HCT116 (cell line): ENCODE results near the gene CRK. TPM values are rescaled to one million over a fixed set of nuclear protein-coding genes. Genes with fewer than 3 reads are reported as not detected.

Source experiments
- ATAC-seq: fragments of 200-7000 bp; cut with Tn5 transposase; 2 replicates; pipeline ENCODE4 v1.9.1; 2020; ENCODE audit warnings: mild to moderate bottlenecking, moderate library complexity
- BruUV-seq: library from RNA; stranded (reverse); fragments of 400-500 nt; replicated peaks from 2 replicates; lab custom pipeline; 2021; lab: Mats Ljungman, UMichigan
- CTCF ChIA-PET: fragments of 300-600 bp; sonication (Branson Sonifier 250); formaldehyde crosslinking; loops from one replicate; lab custom pipeline; 2021; ENCODE audit warnings: antibody characterized with exemption; lab: Charles Lee
- POLR2A ChIA-PET: fragments of 300-600, 350-600 bp; sonication (Branson Sonifier 250); formaldehyde crosslinking; loops from one replicate; lab custom pipeline; 2021; ENCODE audit warnings: antibody characterized with exemption; lab: Charles Lee
- RAD21 ChIA-PET, 2 experiments: fragments of 300-600 bp; sonication (Branson Sonifier 250); formaldehyde crosslinking; loops; one replicate each; lab custom pipeline; 2023; ENCODE audit warnings: low total read pairs in 2 of 2; ENCODE audit not compliant: uncharacterized antibody in 2 of 2, unreplicated experiment in 2 of 2, low non-redundant PET in 1 of 2; lab: Charles Lee
- DNase-seq: peaks from one replicate; pipeline ENCODE4 v3.0.0-alpha.2; 2010; ENCODE audit warnings: low read depth, low spot score
- H2AFZ ChIP-seq: fragments of 200-600 bp; shearing (Covaris generic), sonication (generic); 2 replicates; pipeline ENCODE4 v1.6.1; 2017; ENCODE audit warnings: low read depth, mixed run types, mixed read lengths, antibody characterized with exemption, low read length; ENCODE audit not compliant: poor library complexity, severe bottlenecking
- H3K27ac ChIP-seq: 2 replicates; pipeline ENCODE4 v1.5.1; 2012; ENCODE audit warnings: low read depth, low read length
- H3K27me3 ChIP-seq: fragments of 200-600 bp; sonication (generic); 2 replicates; pipeline ENCODE4 v1.6.1; 2016; ENCODE audit warnings: mixed run types, low read length, mixed read lengths; ENCODE audit not compliant: insufficient read depth
- H3K36me3 ChIP-seq, 2 experiments: fragments of 200-500 bp in 1 of 2; fragments of 200-600 bp in 1 of 2; sonication (Bioruptor generic) in 1 of 2; sonication (generic) in 1 of 2; 2 replicates each; pipeline versions ENCODE4 v1.5.1 to v1.6.1; 2014 to 2016; ENCODE audit warnings: low read length in 2 of 2, inconsistent platforms in 1 of 2, mixed read lengths in 1 of 2, mixed run types in 1 of 2; ENCODE audit not compliant: insufficient read depth in 2 of 2, control insufficient read depth in 1 of 2
- H3K4me1 ChIP-seq, 2 experiments: fragments of 200-600 bp in 1 of 2; sonication (generic) in 1 of 2; 2 replicates each; pipeline versions ENCODE4 v1.5.1 to v1.6.1; 2012 to 2017; ENCODE audit warnings: low read length in 2 of 2, inconsistent platforms in 1 of 2, mild to moderate bottlenecking in 1 of 2, mixed read lengths in 1 of 2, mixed run types in 1 of 2, moderate library complexity in 1 of 2; ENCODE audit not compliant: insufficient read depth in 2 of 2, control insufficient read depth in 1 of 2
- H3K4me2 ChIP-seq: fragments of 200-600 bp; sonication (generic); 2 replicates; pipeline ENCODE4 v1.6.1; 2017; ENCODE audit warnings: mixed run types, low read length, mixed read lengths
- H3K4me3 ChIP-seq, 2 experiments: fragments of 200-600 bp in 1 of 2; sonication (generic) in 1 of 2; replicated peaks in 1 of 2; 2 replicates each; pipeline ENCODE4 v1.5.1; 2011 to 2016; ENCODE audit warnings: low read length in 2 of 2, control low read depth in 1 of 2, low read depth in 1 of 2, mild to moderate bottlenecking in 1 of 2, mixed read lengths in 1 of 2, mixed run types in 1 of 2
- H3K79me2 ChIP-seq: fragments of 200-600 bp; sonication (generic); 2 replicates; pipeline ENCODE4 v1.6.1; 2017; ENCODE audit warnings: mild to moderate bottlenecking, mixed run types, low read length, moderate library complexity, mixed read lengths; ENCODE audit not compliant: insufficient read depth
- H3K9ac ChIP-seq: fragments of 200-600 bp; sonication (generic); 2 replicates; pipeline ENCODE4 v1.6.1; 2016; ENCODE audit warnings: low read length, mixed read lengths
- H3K9me2 ChIP-seq: fragments of 200-600 bp; sonication (generic), shearing (Covaris generic); 2 replicates; pipeline ENCODE4 v1.6.1; 2017; ENCODE audit warnings: mixed run types, mild to moderate bottlenecking, moderate library complexity; ENCODE audit not compliant: insufficient read depth
- H3K9me3 ChIP-seq, 2 experiments: fragments of 200-500 bp in 1 of 2; fragments of 200-600 bp in 1 of 2; sonication (Bioruptor generic) in 1 of 2; sonication (generic) in 1 of 2; 2 replicates each; pipeline ENCODE4 v1.6.1; 2014 to 2017; ENCODE audit warnings: low read length in 2 of 2, mixed read lengths in 2 of 2, inconsistent platforms in 1 of 2, low read depth in 1 of 2, mild to moderate bottlenecking in 1 of 2, mixed run types in 1 of 2, moderate library complexity in 1 of 2; ENCODE audit not compliant: control insufficient read depth in 1 of 2, insufficient read depth in 1 of 2
- H4K20me1 ChIP-seq: fragments of 200-600 bp; sonication (generic), shearing (Covaris generic); 2 replicates; pipeline ENCODE4 v1.6.1; 2017; ENCODE audit warnings: mixed run types, mild to moderate bottlenecking, moderate library complexity; ENCODE audit not compliant: insufficient read depth
- EGR1 ChIP-seq: IDR thresholded peaks from 2 replicates; pipeline ENCODE4 v1.6.1; 2012; ENCODE audit warnings: low read depth
- ELF1 ChIP-seq: IDR thresholded peaks from 2 replicates; pipeline ENCODE4 v1.6.1; 2012; ENCODE audit warnings: low read depth, borderline replicate concordance
- EZH2 ChIP-seq: fragments of 200-600 bp; sonication (generic); IDR thresholded peaks from 2 replicates; pipeline ENCODE4 v1.6.1; 2017; ENCODE audit warnings: antibody characterized with exemption, mixed run types
- FOSL1 ChIP-seq: IDR thresholded peaks from 2 replicates; pipeline ENCODE4 v1.6.1; 2012; ENCODE audit warnings: low read depth
- POLR2A ChIP-seq: IDR thresholded peaks from 2 replicates; pipeline ENCODE4 v1.7.0; 2011; ENCODE audit warnings: borderline replicate concordance; ENCODE audit not compliant: insufficient read depth, insufficient read length; ENCODE audit errors: extremely low read depth
- REST ChIP-seq: IDR thresholded peaks from 2 replicates; pipeline ENCODE4 v1.6.1; 2012; ENCODE audit warnings: low read depth
- SP1 ChIP-seq: IDR thresholded peaks from 2 replicates; pipeline ENCODE4 v1.6.1; 2012; ENCODE audit warnings: low read depth
- SRF ChIP-seq: IDR thresholded peaks from 2 replicates; pipeline ENCODE4 v1.6.1; 2012; ENCODE audit warnings: low read depth
- TCF7L2 ChIP-seq: IDR thresholded peaks from 2 replicates; pipeline ENCODE4 v1.7.0; 2011; ENCODE audit warnings: borderline replicate concordance, inconsistent platforms; ENCODE audit not compliant: insufficient read depth, insufficient read length; ENCODE audit errors: extremely low read depth
- ZNF274 ChIP-seq: fragments of 200-500 bp; sonication (Bioruptor generic); IDR thresholded peaks from 2 replicates; pipeline ENCODE4 v1.6.1; 2014; ENCODE audit warnings: mild to moderate bottlenecking, low read depth, low read length, inconsistent platforms
- intact Hi-C: fragments of 100-400 bp; cut with micrococcal nuclease; formaldehyde crosslinking; loops from 2 replicates; pipeline ENCODE4 v1.10.0; 2022
- total RNA-seq: library from RNA; stranded (reverse); gene quantifications from one replicate; pipeline ENCODE4 v1.2.1, GENCODE V29; 2021; ENCODE audit not compliant: unreplicated experiment

Gene CRK
- total RNA-seq, 1 experiment from 2014 or later, result 55.5 TPM

DNA sequence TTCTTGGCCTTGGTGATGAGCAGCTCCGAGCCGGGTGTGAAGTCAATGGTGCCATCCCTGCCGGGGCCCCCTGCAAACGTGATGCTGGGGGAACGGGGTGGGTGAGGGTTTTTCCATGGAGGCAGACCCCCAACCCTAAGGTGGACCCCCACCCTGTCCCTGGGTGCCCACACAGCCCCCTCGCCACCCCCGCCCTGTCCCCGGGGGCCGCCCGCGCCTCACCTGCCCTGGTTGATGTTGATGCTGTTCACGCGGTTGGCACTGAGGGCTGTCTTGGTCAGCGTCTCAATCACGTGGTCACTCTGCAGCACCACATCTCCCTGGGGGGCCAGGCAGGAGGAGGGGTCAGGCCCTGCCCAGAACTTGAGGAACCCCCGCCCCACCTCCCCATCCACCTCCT is 11.2 kb upstream of the CRK start:
- intact Hi-C loops, result no loop called here
- no TSS peak for BruUV-seq

More for the DNA sequence above, 11.2 kb upstream of the CRK start:
- peaks cover 13 to 42% of the 10 kb centered on the region in 2 experiments; a peak in 3 of 4 replicates for H3K36me3 ChIP-seq
- no peak for ATAC-seq
- H3K27ac ChIP-seq, result no peak overlapping the region
- H2AFZ ChIP-seq, result no peak overlapping the region
- H3K9me2 ChIP-seq, result no peaks in the 10 kb centered on the region
- H4K20me1 ChIP-seq, result no peaks in the 10 kb centered on the region
- no peaks in the 10 kb centered on the region for H3K9me3 ChIP-seq
- H3K4me3 ChIP-seq, result no peak overlapping the region
- no peaks in the 10 kb centered on the region for H3K27me3 ChIP-seq
- H3K9ac ChIP-seq, result no peak overlapping the region
- DNase-seq, result no peak
- CTCF ChIA-PET, result no interaction called here
- peaks cover 11% of the 10 kb centered on the region; the same call in 1 of the 2 replicates for H3K79me2 ChIP-seq
- POLR2A ChIA-PET, result no interaction called here
- peaks cover 12 to 22% of the 10 kb centered on the region in 2 experiments for H3K4me1 ChIP-seq
- RAD21 ChIA-PET, result no interaction called here
- no peak overlapping the region for H3K4me2 ChIP-seq
- TF ChIP-seq TCF7L2 (no peak), REST (no peak), FOSL1 (no peak), ELF1 (no peak), SRF (no peak), EGR1 (no peak), EZH2 (no peak), SP1 (no peak), POLR2A (no peak), ZNF274 (no peak)
